HepG2 (cell line): ENCODE measurements around the gene HIPK2. TPM values are rescaled to one million over a fixed set of nuclear protein-coding genes. Genes with fewer than 3 reads are reported as not detected.

ENCODE experiments used
- ATAC-seq: fragments of 200-7000 bp; cut with Tn5 transposase; 3 replicates; pipeline ENCODE4 v1.9.1; 2020; ENCODE audit warnings: mild to moderate bottlenecking, moderate library complexity
- BruUV-seq: library from RNA; stranded (reverse); fragments of 400-500 nt; replicated peaks from 2 replicates; lab custom pipeline; 2021; lab: Mats Ljungman, UMichigan
- CTCF ChIA-PET: fragments of 300-600 bp; formaldehyde crosslinking; extraction: SDS; loops from one replicate; lab custom pipeline; 2021; ENCODE audit warnings: low total read pairs, inconsistent platforms, low intra/inter-chr PET ratio; lab: Yijun Ruan, JAX
- POLR2A ChIA-PET: fragments of 350-600 bp; sonication (Branson Sonifier 250); formaldehyde crosslinking; loops from one replicate; lab custom pipeline; 2020; ENCODE audit warnings: antibody characterized with exemption, inconsistent platforms; lab: Yijun Ruan, JAX
- DNase-seq: peaks from one replicate; pipeline ENCODE4 v3.0.0-alpha.2; 2015; ENCODE audit warnings: low spot score
- FAIRE-seq: peaks from 3 replicates; lab custom pipeline; 2011; peaks lifted over from hg19 to GRCh38; lab: Jason Lieb, UNC
- H2AFZ ChIP-seq: one replicate; pipeline ENCODE4 v1.6.1; 2011; ENCODE audit warnings: low read length, inconsistent platforms
- H3K27ac ChIP-seq: fragments of 300-600 bp; 3 replicates; pipeline ENCODE4 v1.8.0; 2011; ENCODE audit warnings: mixed run types, mild to moderate bottlenecking, mixed read lengths, low read length, inconsistent platforms; ENCODE audit not compliant: insufficient read depth; ENCODE audit errors: extremely low read length
- H3K27me3 ChIP-seq, 2 experiments: fragments of 200-600 bp in 1 of 2; 2 replicates in 1 of 2; 3 replicates in 1 of 2; pipeline versions ENCODE4 v1.6.0 to v1.8.0; 2011; ENCODE audit warnings: low read length in 2 of 2, mild to moderate bottlenecking in 2 of 2, moderate library complexity in 2 of 2, inconsistent platforms in 1 of 2; ENCODE audit not compliant: insufficient read depth in 2 of 2, control insufficient read depth in 1 of 2
- H3K36me3 ChIP-seq, 2 experiments: fragments of 200-600 bp in 1 of 2; replicated peaks in 1 of 2; 2 replicates in 1 of 2; 3 replicates in 1 of 2; pipeline versions ENCODE4 v1.5.1 to v1.8.0; 2011; ENCODE audit warnings: low read length in 2 of 2, inconsistent platforms in 1 of 2; ENCODE audit not compliant: insufficient read depth in 2 of 2, control insufficient read depth in 1 of 2
- H3K4me1 ChIP-seq: 2 replicates; pipeline ENCODE4 v1.5.1; 2012; ENCODE audit warnings: low read length, inconsistent platforms; ENCODE audit not compliant: insufficient read depth
- H3K4me2 ChIP-seq: 2 replicates; pipeline ENCODE4 v1.6.0; 2011; ENCODE audit warnings: low read depth, low read length, inconsistent platforms
- H3K4me3 ChIP-seq, 3 experiments: fragments of 200-600 bp in 1 of 3; sonication (generic), shearing (Covaris generic) in 1 of 3; replicated peaks in 1 of 3; 2 replicates each; pipeline ENCODE4 v1.5.1; 2011 to 2016; ENCODE audit warnings: low read length in 3 of 3, inconsistent platforms in 2 of 3, low read depth in 2 of 3, mild to moderate bottlenecking in 2 of 3, control low read depth in 1 of 3, mixed read lengths in 1 of 3; ENCODE audit not compliant: insufficient read depth in 1 of 3
- H3K79me2 ChIP-seq: one replicate; pipeline ENCODE4 v1.6.1; 2011; ENCODE audit warnings: low read length, inconsistent platforms; ENCODE audit not compliant: insufficient read depth
- H3K9ac ChIP-seq: 2 replicates; pipeline ENCODE4 v1.6.0; 2011; ENCODE audit warnings: mild to moderate bottlenecking, low read depth, low read length, inconsistent platforms; ENCODE audit not compliant: insufficient read depth
- H3K9me3 ChIP-seq: 2 replicates; pipeline ENCODE4 v1.5.1; 2012; ENCODE audit warnings: mild to moderate bottlenecking, low read length
- H4K20me1 ChIP-seq: 2 replicates; pipeline ENCODE4 v1.6.0; 2011; ENCODE audit warnings: inconsistent platforms, mild to moderate bottlenecking, low read length, moderate library complexity; ENCODE audit not compliant: insufficient read depth
- ELF4 ChIP-seq: sonication (generic); formaldehyde crosslinking; IDR thresholded peaks from 2 replicates; pipeline ENCODE4 v1.5.0; 2020; ENCODE audit warnings: missing genetic modification reagents, mild to moderate bottlenecking, moderate library complexity, borderline replicate concordance
- ETV5 ChIP-seq: IDR thresholded peaks from 2 replicates; pipeline ENCODE4 v1.6.1; 2018; ENCODE audit warnings: missing biosample characterization, missing genetic modification reagents, inconsistent platforms, borderline replicate concordance
- GATAD1 ChIP-seq: IDR thresholded peaks from 2 replicates; pipeline ENCODE4 v1.6.1; 2016; ENCODE audit warnings: missing genetic modification reagents, missing compliant biosample characterization
- HNF1B ChIP-seq: sonication (generic); formaldehyde crosslinking; IDR thresholded peaks from 2 replicates; pipeline ENCODE4 v1.5.1; 2020; ENCODE audit warnings: mild to moderate bottlenecking, moderate library complexity, missing genetic modification reagents
- KLF16 ChIP-seq, 2 experiments: sonication (generic) in 1 of 2; formaldehyde crosslinking in 1 of 2; IDR thresholded peaks; 2 replicates each; pipeline versions ENCODE4 v1.6.1 to v1.8.0; 2016 to 2023; ENCODE audit warnings: missing genetic modification reagents in 2 of 2, missing compliant biosample characterization in 1 of 2
- NCOA5 ChIP-seq: sonication (generic); formaldehyde crosslinking; IDR thresholded peaks from 2 replicates; pipeline ENCODE4 v1.4.0; 2020; ENCODE audit warnings: missing genetic modification reagents
- PRMT3 ChIP-seq: sonication (generic); formaldehyde crosslinking; IDR thresholded peaks from 2 replicates; pipeline ENCODE4 v1.8.1; 2022; ENCODE audit warnings: low read depth, mild to moderate bottlenecking, moderate library complexity, missing genetic modification reagents, borderline replicate concordance
- ZEB1 ChIP-seq: IDR thresholded peaks from 2 replicates; pipeline ENCODE4 v1.6.1; 2012; ENCODE audit warnings: mild to moderate bottlenecking, low read depth, inconsistent platforms; ENCODE audit not compliant: insufficient replicate concordance
- ZNF12 ChIP-seq: sonication (generic); formaldehyde crosslinking; IDR thresholded peaks from 2 replicates; pipeline ENCODE4 v1.5.0; 2020; ENCODE audit warnings: missing genetic modification reagents
- ZNF143 ChIP-seq: sonication (generic); formaldehyde crosslinking; IDR thresholded peaks from 2 replicates; pipeline ENCODE4 v1.4.0; 2020; ENCODE audit warnings: missing genetic modification reagents
- ZNF607 ChIP-seq: sonication (generic); formaldehyde crosslinking; IDR thresholded peaks from 2 replicates; pipeline ENCODE4 v1.5.1; 2020; ENCODE audit warnings: missing genetic modification reagents, mild to moderate bottlenecking, borderline replicate concordance
- ZSCAN21 ChIP-seq: sonication (generic); formaldehyde crosslinking; IDR thresholded peaks from 2 replicates; pipeline ENCODE4 v1.8.0; 2022; ENCODE audit warnings: mild to moderate bottlenecking, missing genetic modification reagents, moderate library complexity, borderline replicate concordance
- WGBS: methylation state at CpG from one replicate; pipeline ENCODE4 v1.1.6; 2017; ENCODE audit warnings: low lambda C conversion rate; 5-methylcytosine and 5-hydroxymethylcytosine counted together
- in situ Hi-C: cut with HindIII; loops from 2 replicates; pipeline ENCODE4 v1.10.0; 2017; ENCODE audit warnings: low pct_unique_long_range_greater_than_20kb; ENCODE audit not compliant: extremely low pct_ligation_motif_present
- intact Hi-C: fragments of 100-400 bp; cut with micrococcal nuclease; formaldehyde crosslinking; loops from one replicate; pipeline ENCODE4 v1.10.0; 2022; ENCODE audit not compliant: unreplicated experiment
- polyA plus RNA-seq, 8 experiments: library from polyadenylated mRNA; depleted of rRNA in 3 of 8; stranded (reverse) in 7 of 8; unstranded in 1 of 8; fragments of >200 nt; fragmentation: Illumina TruSeq in 4 of 8; extraction: Trizol in 4 of 8; gene quantifications; 2 replicates each; pipeline versions ENCODE4 v1.2.1 to v1.2.3, GENCODE V29; 2011 to 2016; ENCODE audit warnings: low read depth in 4 of 8, missing spikeins in 1 of 8, mixed read lengths in 1 of 8; ENCODE audit not compliant: insufficient read depth in 1 of 8
- total RNA-seq, 5 experiments: library from RNA; depleted of rRNA; stranded (reverse); fragments of >200 nt; fragmentation: Illumina TruSeq; extraction: Trizol; gene quantifications; 2 replicates each; pipeline ENCODE4 v1.2.3, GENCODE V29; 2016; ENCODE audit warnings: low read depth in 1 of 5

The HIPK2 gene
- total and polyA plus RNA-seq, 2 of the 13 experiments (the other 11 are each of a cell fraction or from before 2014, with no cell fraction given) = 14.4 to 20.2 TPM

DNA sequence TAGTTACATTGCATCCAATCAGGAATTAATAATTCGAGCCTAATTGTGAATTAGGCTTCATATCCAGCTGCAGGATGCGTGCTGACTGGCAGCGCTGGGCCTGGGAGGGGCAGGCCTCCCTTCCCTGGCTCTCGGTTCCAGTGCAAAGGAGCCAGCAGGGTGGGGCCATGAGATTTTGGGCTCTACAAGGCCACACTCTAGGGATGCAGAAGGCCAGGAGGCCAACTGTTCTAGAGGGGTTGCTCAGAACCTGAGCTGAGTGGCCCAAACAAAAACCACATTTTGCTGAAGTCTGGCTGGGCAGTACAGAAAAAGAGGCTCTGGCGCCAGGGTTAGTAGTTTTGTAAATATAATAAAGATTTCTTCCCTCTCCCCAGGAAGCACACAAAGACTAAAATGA, 182.0 kb downstream of the HIPK2 start (continued):
- TF ChIP-seq HNF1B (no peak), KLF16 (CRISPR knock-in tag; IDR thresholded peaks at IDR 0.05) (no peak)

DNA sequence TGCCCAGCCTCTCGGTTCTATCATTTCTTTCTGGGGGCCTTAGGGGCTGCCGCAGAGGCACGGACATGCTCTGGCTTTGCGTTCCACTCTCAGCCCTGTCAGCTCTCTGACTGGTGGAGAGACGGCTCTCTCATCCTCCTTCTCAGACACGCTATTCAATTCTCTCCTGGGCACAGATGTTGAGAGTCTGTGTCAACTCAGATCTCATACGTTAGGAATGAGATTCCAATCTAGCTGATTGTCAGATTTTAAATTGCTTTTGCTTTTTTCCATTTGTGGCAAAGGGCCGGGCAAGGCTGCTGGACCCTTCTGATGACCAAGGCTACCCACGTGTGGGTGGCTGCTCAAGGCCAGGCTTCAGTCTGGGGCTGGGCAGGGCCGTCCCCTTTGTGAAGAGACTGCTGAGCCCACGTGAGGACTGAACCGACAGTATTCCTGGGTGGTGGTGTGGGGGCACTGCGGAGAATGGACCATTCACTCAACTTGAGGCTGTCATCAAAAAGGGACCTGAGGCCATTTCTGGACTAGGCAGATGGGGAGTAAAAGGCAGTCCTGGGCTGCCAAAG, 182.8 kb downstream of the HIPK2 start:
- FAIRE-seq (no peak), DNase-seq (no peak), ATAC-seq (no peak)
- Histone ChIP-seq H2AFZ (no peak overlapping the region), H3K79me2 (no peaks in the 10 kb centered on the region), H3K4me2 (no peak overlapping the region), H4K20me1 (no peaks in the 10 kb centered on the region), H3K27ac (no peak overlapping the region), H3K4me3 (no peak overlapping the region), H3K36me3 (peaks cover 38 to 90% of the 10 kb centered on the region in 2 experiments), H3K9me3 (no peaks in the 10 kb centered on the region), H3K9ac (no peak overlapping the region), H3K4me1 (no peaks in the 10 kb centered on the region), H3K27me3 (no peaks in the 10 kb centered on the region)
- TF ChIP-seq ZNF607 (CRISPR knock-in tag) = no peak
- TF ChIP-seq NCOA5 (CRISPR knock-in tag) = no peak
- no peak for TF ChIP-seq ZEB1
- TF ChIP-seq ZNF143 (CRISPR knock-in tag) = no peak
- TF ChIP-seq ZSCAN21 (CRISPR knock-in tag) = no peak
- TF ChIP-seq KLF16 (CRISPR knock-in tag; IDR thresholded peaks at IDR 0.05) = no peak
- no peak for TF ChIP-seq ZNF12 (CRISPR knock-in tag)
- no peak for TF ChIP-seq ELF4 (CRISPR knock-in tag)
- TF ChIP-seq PRMT3 = no peak
- no peak for TF ChIP-seq GATAD1 (CRISPR knock-in tag)
- no peak for TF ChIP-seq ETV5 (CRISPR knock-in tag)
- ChIA-PET POLR2A (no interaction called here), CTCF (no interaction called here)
- 96% methylated on average over 13 of the region's 13 CpGs for WGBS
- no TSS peak for BruUV-seq
- in situ Hi-C loops = no loop called here
- intact Hi-C loops = no loop called here
